ENCODE results near the gene CD248. TPM values are rescaled to one million over a fixed set of nuclear protein-coding genes. Genes with fewer than 3 reads are reported as not detected.

The CD248 gene
- total RNA-seq, 2 donors from 2014 or later = 0.33 to 0.40 TPM

GRCh38 chr11:66349084-66349386, 32.2 kb upstream of the CD248 start:
- Histone ChIP-seq H3K4me3 (ENCODE audit: low read length) (no peak overlapping the region), H3K36me3 (ENCODE audit: control insufficient read depth, insufficient read depth, low read length) (no peaks in the 10 kb centered on the region), H3K9ac (ENCODE audit: extremely low read depth, low read length, poor library complexity, severe bottlenecking) (no peak overlapping the region), H3K27ac (ENCODE audit: low read depth, low read length) (no peak overlapping the region), H3K9me3 (ENCODE audit: control insufficient read depth, low read length) (no peaks in the 10 kb centered on the region), H3K27me3 (ENCODE audit: control insufficient read depth, insufficient read depth, low read length, poor library complexity, severe bottlenecking) (no peaks in the 10 kb centered on the region), H3K4me1 (ENCODE audit: control insufficient read depth, insufficient read depth, low read length) (peaks cover 8% of the 10 kb centered on the region)
- 90 to 100% methylated on average over 1 to 2 of the region's 2 CpGs for WGBS, 2 experiments (ENCODE audit: insufficient coverage in 1 of 2, insufficient read length in 1 of 2)
- Mint-ChIP-seq H3K27me3 (ENCODE audit: insufficient read depth) (no peaks in the 10 kb centered on the region), H3K27ac (no peak overlapping the region), H3K4me1 (peaks cover 12% of the 10 kb centered on the region), H3K36me3 (ENCODE audit: low read depth) (peaks cover 12% of the 10 kb centered on the region), H3K4me3 (peak overlapping the region; percentile 87), H3K9me3 (no peaks in the 10 kb centered on the region)
- TF ChIP-seq, protein P1, sequence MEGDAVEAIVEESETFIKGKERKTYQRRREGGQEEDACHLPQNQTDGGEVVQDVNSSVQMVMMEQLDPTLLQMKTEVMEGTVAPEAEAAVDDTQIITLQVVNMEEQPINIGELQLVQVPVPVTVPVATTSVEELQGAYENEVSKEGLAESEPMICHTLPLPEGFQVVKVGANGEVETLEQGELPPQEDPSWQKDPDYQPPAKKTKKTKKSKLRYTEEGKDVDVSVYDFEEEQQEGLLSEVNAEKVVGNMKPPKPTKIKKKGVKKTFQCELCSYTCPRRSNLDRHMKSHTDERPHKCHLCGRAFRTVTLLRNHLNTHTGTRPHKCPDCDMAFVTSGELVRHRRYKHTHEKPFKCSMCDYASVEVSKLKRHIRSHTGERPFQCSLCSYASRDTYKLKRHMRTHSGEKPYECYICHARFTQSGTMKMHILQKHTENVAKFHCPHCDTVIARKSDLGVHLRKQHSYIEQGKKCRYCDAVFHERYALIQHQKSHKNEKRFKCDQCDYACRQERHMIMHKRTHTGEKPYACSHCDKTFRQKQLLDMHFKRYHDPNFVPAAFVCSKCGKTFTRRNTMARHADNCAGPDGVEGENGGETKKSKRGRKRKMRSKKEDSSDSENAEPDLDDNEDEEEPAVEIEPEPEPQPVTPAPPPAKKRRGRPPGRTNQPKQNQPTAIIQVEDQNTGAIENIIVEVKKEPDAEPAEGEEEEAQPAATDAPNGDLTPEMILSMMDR (conservative IDR thresholded peaks at IDR 0.05) = no peak
- DNase-seq = no peak

DNA sequence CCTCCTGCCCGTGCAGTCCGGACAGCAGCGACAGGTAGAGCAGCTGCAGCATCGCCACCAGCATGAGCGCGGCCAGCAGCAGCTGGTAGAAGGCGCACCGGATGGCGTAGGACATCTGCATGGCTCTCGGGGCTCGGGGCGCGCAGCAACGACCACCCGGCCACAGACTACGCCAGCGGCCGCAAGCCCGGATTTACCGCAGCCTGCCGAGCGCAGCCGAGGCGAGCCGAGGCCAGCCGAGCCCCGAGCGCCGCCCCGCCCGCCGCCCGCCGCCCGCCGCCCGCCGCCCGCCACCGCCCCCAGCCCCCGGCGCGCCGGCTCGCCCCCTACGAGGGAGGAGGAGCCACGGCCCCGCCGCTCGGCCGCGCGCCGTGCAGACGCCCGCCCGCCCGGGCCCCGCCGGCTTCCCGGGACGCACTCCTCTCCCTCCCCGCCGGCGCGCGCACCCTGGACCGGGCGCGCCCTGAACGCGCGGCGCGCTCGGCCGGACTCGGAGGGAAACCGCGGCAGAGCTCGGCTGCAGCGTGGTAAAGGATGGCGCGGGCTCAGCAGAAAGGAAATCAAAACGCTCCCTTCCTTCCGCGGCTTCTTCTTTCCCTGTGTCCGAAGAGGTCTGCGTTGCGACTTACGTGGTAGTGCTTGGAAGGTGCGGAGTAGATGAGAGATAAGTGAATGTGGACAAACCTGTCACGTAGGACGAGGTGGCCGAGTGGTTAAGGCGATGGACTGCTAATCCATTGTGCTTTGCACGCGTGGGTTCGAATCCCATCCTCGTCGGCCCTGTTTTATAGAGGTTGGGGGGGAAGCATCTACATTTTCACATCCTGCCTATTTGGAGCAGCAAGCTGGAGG, 30.8 kb upstream of the CD248 start, which contains the start of gene B4GAT1:
Gene B4GAT1 (minus strand): TSS at position 205 of the 852 bp plus-strand sequence. CDS start 84 bp downstream, at position 121.
- 0 to 3% methylated on average over 17 to 92 of the region's 101 CpGs for WGBS, 2 experiments (ENCODE audit: insufficient coverage in 1 of 2, insufficient read length in 1 of 2)
- TF ChIP-seq, protein P1 (conservative IDR thresholded peaks at IDR 0.05) = no peak
- H3K27ac Mint-ChIP-seq = peak within 1 kb of the TSS; percentile 89
- H3K4me1 ChIP-seq (ENCODE audit: control insufficient read depth, insufficient read depth, low read length) = peaks cover 8% of the 10 kb centered on the region
- no peaks in the 10 kb centered on the region for H3K27me3 ChIP-seq (ENCODE audit: control insufficient read depth, insufficient read depth, low read length, poor library complexity, severe bottlenecking)
- H3K4me3 Mint-ChIP-seq = peak within 1 kb of the TSS; percentile 87
- H3K9me3 Mint-ChIP-seq = no peaks in the 10 kb centered on the region
- peak within 1 kb of the TSS; percentile 89 for H3K4me3 ChIP-seq (ENCODE audit: low read length)
- peaks cover 5% of the 10 kb centered on the region for H3K36me3 Mint-ChIP-seq (ENCODE audit: low read depth)
- H3K27me3 Mint-ChIP-seq (ENCODE audit: insufficient read depth) = no peaks in the 10 kb centered on the region
- DNase-seq = peak; percentile 93
- peak within 1 kb of the TSS; percentile 85 for H3K27ac ChIP-seq (ENCODE audit: low read depth, low read length)
- peak within 1 kb of the TSS; percentile 71 for H3K9ac ChIP-seq (ENCODE audit: extremely low read depth, low read length, poor library complexity, severe bottlenecking)
- H3K4me1 Mint-ChIP-seq = peaks cover 20% of the 10 kb centered on the region
- no peaks in the 10 kb centered on the region for H3K9me3 ChIP-seq (ENCODE audit: control insufficient read depth, low read length)
- peaks cover 4% of the 10 kb centered on the region for H3K36me3 ChIP-seq (ENCODE audit: control insufficient read depth, insufficient read depth, low read length)

DNA sequence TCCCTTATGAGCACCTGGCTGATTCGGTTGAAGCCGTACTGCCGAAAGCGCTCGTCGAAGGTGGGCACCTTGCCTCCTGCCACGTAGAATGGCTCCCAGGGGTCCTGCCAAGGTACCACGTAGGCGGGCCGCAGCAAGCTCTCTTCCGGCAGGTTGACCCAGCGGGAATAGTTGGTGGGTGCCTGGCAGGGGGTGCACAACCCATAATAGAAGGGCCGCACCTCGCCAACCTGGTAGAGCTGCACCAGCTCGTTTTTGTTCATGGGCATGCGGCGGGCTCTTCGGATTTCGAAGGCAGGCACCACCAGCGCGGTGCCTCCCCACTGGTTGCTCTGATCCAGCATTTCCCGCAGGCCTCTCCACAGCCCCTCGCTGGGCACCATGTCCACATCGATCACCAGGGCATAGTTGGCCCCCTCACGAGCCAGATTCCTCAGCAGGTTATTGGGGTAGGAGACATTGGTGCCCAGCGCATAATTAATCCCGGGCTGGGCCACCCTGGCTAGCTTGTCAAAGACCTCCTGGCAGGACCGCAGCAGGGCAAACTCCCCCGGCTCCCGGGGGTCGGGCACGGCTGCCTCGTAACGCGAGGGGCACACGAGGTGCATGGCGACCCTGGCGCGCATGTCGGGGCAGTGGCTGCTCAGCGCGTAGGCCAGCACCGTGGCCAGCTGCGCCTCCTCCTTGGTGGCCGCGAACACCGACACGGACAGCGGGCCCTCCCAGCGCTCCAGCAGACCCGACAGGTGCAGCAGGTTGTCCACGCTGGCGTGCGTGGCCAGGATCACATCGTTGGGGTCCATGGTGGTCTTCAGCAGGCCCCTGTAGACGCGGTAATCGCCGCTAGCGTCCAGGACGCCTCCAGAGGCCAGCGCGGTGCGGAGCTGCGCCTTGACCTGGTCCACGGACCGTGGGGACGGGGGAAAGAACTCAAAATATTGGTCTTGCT, 29.9 kb upstream of the CD248 start:
- H3K9ac ChIP-seq (ENCODE audit: extremely low read depth, low read length, poor library complexity, severe bottlenecking) = peak overlapping the region; percentile 71
- peaks cover 7% of the 10 kb centered on the region for H3K36me3 ChIP-seq (ENCODE audit: control insufficient read depth, insufficient read depth, low read length)
- H3K9me3 ChIP-seq (ENCODE audit: control insufficient read depth, low read length) = no peaks in the 10 kb centered on the region
- peaks cover 8% of the 10 kb centered on the region for H3K4me1 ChIP-seq (ENCODE audit: control insufficient read depth, insufficient read depth, low read length)
- Mint-ChIP-seq H3K4me1 (peaks cover 20% of the 10 kb centered on the region), H3K36me3 (ENCODE audit: low read depth) (peaks cover 2% of the 10 kb centered on the region), H3K27ac (peak overlapping the region; percentile 48), H3K27me3 (ENCODE audit: insufficient read depth) (no peaks in the 10 kb centered on the region), H3K4me3 (peak overlapping the region; percentile 87), H3K9me3 (no peaks in the 10 kb centered on the region)
- H3K27ac ChIP-seq (ENCODE audit: low read depth, low read length) = peak overlapping the region; percentile 85
- H3K4me3 ChIP-seq (ENCODE audit: low read length) = peak overlapping the region; percentile 89
- TF ChIP-seq, protein P1 (conservative IDR thresholded peaks at IDR 0.05) = no peak
- no peak for DNase-seq
- H3K27me3 ChIP-seq (ENCODE audit: control insufficient read depth, insufficient read depth, low read length, poor library complexity, severe bottlenecking) = no peaks in the 10 kb centered on the region
- WGBS, 2 experiments (ENCODE audit: insufficient coverage in 1 of 2, insufficient read length in 1 of 2) = 43 to 55% methylated on average over 41 to 68 of the region's 68 CpGs

Data from endodermal cell (in vitro differentiated cells).